ENCODE data around the gene PACRG. TPM values are rescaled to one million over a fixed set of nuclear protein-coding genes. Genes with fewer than 3 reads are reported as not detected.
A peak's percentile ranks its signal among the peaks of the same experiment; 100 is the strongest.

The PACRG gene
- total and polyA plus RNA-seq, 8 donors, result 1.8 to 28.6 (median 3.2) TPM; not detected in 2

DNA sequence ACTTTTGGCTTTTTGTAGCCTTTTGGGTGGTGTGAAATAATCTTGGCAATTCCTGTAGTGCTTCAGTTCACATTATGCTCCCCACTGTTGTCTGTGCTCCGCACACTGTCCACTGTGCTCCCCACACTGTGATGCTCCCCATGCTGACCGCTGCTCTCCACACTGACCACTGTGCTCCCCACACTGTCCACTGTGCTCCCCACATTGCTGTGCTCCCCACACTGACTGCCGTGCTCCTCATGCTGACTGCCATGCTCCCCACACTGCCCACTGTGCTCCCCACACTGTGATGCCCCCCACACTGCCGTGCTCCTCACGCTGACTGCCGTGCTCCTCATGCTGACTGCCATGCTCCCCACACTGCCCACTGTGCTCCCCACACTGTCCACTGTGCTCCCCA, 118.9 kb downstream of the PACRG start:
- H3K9me3 ChIP-seq, result no peaks in the 10 kb centered on the region
- intact Hi-C loops (cut with DNase I; ENCODE audit: low total_unique reads), result no loop called here
- 93 to 98% (median 97%) methylated on average over 6 of the region's 6 CpGs for WGBS, 5 donors
- H3K4me1 ChIP-seq, result no peaks in the 10 kb centered on the region
- H3K36me3 ChIP-seq, result no peaks in the 10 kb centered on the region
- no peaks in the 10 kb centered on the region for H3K27me3 ChIP-seq
- H3K4me3 ChIP-seq, result no peak overlapping the region
- TF ChIP-seq POLR2A (IDR thresholded peaks at IDR 0.05), result no peak
- TF ChIP-seq EP300 (IDR thresholded peaks at IDR 0.05), result no peak
- no peak for TF ChIP-seq POLR2AphosphoS5 (IDR thresholded peaks at IDR 0.05)
- TF ChIP-seq, protein P1, sequence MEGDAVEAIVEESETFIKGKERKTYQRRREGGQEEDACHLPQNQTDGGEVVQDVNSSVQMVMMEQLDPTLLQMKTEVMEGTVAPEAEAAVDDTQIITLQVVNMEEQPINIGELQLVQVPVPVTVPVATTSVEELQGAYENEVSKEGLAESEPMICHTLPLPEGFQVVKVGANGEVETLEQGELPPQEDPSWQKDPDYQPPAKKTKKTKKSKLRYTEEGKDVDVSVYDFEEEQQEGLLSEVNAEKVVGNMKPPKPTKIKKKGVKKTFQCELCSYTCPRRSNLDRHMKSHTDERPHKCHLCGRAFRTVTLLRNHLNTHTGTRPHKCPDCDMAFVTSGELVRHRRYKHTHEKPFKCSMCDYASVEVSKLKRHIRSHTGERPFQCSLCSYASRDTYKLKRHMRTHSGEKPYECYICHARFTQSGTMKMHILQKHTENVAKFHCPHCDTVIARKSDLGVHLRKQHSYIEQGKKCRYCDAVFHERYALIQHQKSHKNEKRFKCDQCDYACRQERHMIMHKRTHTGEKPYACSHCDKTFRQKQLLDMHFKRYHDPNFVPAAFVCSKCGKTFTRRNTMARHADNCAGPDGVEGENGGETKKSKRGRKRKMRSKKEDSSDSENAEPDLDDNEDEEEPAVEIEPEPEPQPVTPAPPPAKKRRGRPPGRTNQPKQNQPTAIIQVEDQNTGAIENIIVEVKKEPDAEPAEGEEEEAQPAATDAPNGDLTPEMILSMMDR (IDR thresholded peaks at IDR 0.05), result no peak
- no peak for DNase-seq
- H3K27ac ChIP-seq, result no peak overlapping the region

DNA sequence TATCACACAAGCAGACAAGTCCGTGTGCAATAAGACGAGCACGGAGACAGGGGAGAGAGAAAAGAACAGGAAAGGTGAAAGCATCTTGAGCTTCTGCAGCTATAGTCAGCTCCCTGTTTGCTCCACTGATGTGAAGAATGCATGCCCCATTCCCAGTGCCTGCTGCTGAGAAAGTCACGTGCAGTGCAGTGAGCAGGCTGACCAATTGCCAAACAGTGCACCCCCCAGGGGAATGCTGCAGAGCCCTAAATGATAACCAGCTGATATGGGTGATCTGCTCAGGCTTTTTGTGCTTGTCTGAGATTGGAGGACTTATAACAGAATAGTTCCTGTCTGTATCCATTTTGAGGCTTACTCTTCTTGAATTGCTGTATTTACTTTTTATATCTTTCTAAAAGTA, 121.5 kb downstream of the PACRG start:
- DNase-seq, result peak in 1 of 2 donors; percentile 22
- Histone ChIP-seq H3K9me3 (no peaks in the 10 kb centered on the region), H3K36me3 (no peaks in the 10 kb centered on the region), H3K4me1 (no peaks in the 10 kb centered on the region), H3K27me3 (no peaks in the 10 kb centered on the region), H3K4me3 (no peak overlapping the region), H3K27ac (no peak overlapping the region)
- no peak for TF ChIP-seq POLR2AphosphoS5 (IDR thresholded peaks at IDR 0.05)
- TF ChIP-seq, protein P1 (IDR thresholded peaks at IDR 0.05), result no peak
- TF ChIP-seq EP300 (IDR thresholded peaks at IDR 0.05), result no peak
- no peak for TF ChIP-seq POLR2A (IDR thresholded peaks at IDR 0.05)
- WGBS, 5 donors, result 54 to 72% (median 67%) methylated on average over 4 of the region's 4 CpGs
- intact Hi-C loops (cut with DNase I; ENCODE audit: low total_unique reads), result no loop called here

DNA sequence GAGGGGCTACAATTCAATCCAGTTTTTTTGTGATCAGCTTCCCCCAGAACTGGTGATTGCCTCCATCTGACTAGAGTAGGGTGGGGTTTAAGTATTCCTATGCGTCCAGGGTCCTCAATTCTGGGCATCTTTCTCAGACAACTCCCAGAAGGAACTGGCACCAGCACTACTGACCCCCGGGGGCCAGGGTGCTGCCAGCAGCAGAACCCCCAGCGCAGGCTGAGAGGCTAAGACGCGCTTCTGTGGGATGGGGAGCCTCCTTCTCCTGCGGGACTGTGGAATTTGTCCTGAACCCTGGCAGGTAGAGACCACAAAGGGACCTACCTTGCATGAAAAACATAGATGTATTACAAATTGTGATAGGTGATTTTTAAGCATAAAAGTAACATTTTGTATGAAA, 124.4 kb downstream of the PACRG start:
- no peaks in the 10 kb centered on the region for H3K27me3 ChIP-seq
- 89 to 93% (median 91%) methylated on average over 6 of the region's 6 CpGs for WGBS, 5 donors
- peaks cover 0 to 1% (median 0%) of the 10 kb centered on the region in 4 donors for H3K4me1 ChIP-seq
- no peak for TF ChIP-seq EP300 (IDR thresholded peaks at IDR 0.05)
- no peak for TF ChIP-seq POLR2AphosphoS5 (IDR thresholded peaks at IDR 0.05)
- TF ChIP-seq, protein P1 (IDR thresholded peaks at IDR 0.05), result no peak
- TF ChIP-seq POLR2A (IDR thresholded peaks at IDR 0.05), result no peak
- no peaks in the 10 kb centered on the region for H3K36me3 ChIP-seq
- DNase-seq, result no peak
- intact Hi-C loops (cut with DNase I; ENCODE audit: low total_unique reads), result no loop called here
- H3K4me3 ChIP-seq, result no peak overlapping the region
- no peaks in the 10 kb centered on the region for H3K9me3 ChIP-seq
- H3K27ac ChIP-seq, result no peak overlapping the region

DNA sequence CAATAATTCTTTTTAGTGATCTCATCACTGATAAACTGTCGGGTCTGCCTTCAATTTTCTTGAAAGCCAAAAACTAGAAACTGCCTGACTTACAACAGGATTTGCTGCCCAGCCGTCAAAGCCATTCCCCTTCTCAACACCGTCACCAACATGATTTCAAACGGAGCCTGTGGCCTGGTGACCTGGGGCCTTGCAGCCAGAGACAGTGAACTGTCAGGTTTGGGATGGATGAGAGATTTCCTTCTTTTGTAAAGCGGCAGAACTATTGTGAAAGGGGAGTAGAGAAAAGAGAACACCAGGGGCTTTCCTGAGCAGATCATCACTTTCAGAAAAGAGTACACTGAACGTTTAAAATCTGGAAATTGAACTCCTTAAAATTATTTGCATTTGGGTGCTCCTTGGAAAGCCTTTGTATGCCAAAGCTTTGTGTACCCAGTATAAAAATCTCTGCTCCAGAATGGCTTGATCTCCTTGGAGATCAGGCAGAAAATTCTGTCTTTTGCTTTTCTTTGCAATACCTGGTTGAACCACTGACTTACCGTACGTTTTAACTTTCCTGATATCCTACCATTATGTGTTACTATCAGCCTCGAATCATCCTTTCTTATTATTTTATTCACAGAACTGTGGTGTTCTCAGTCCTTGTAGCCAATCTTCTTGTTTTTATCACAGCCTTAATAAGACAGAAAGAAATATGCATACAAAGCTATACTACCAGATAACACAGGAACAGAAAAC, 125.2 kb downstream of the PACRG start:
- H3K36me3 ChIP-seq, result no peaks in the 10 kb centered on the region
- H3K27ac ChIP-seq, result no peak overlapping the region
- TF ChIP-seq, protein P1 (IDR thresholded peaks at IDR 0.05), result no peak
- TF ChIP-seq POLR2A (IDR thresholded peaks at IDR 0.05) (no peak), EP300 (IDR thresholded peaks at IDR 0.05) (no peak), POLR2AphosphoS5 (IDR thresholded peaks at IDR 0.05) (no peak)
- no peak for DNase-seq
- H3K4me3 ChIP-seq, result no peak overlapping the region
- H3K9me3 ChIP-seq, result no peaks in the 10 kb centered on the region
- no peaks in the 10 kb centered on the region for H3K27me3 ChIP-seq
- intact Hi-C loops (cut with DNase I; ENCODE audit: low total_unique reads), result no loop called here
- peaks cover 0 to 6% (median 0%) of the 10 kb centered on the region in 4 donors for H3K4me1 ChIP-seq
- 53 to 68% (median 60%) methylated on average over 9 of the region's 9 CpGs for whole genome bisulfite sequencing, 5 donors

All from stomach (tissue), 9 donors.